GM10266 (cell line): ENCODE results near the gene RAP1A.

Experiments used
- DNase-seq: peaks from one replicate; pipeline ENCODE4 v3.0.0; 2012; ENCODE audit errors: extremely low spot score
- CTCF ChIP-seq: IDR thresholded peaks from 2 replicates; pipeline ENCODE4 v1.5.1; 2012; ENCODE audit warnings: mild to moderate bottlenecking, low read depth; ENCODE audit not compliant: control insufficient read depth, insufficient read depth; ENCODE audit errors: missing control alignments

The RAP1A gene

GRCh38 chr1:111750856-111751255, 131.3 kb downstream of the RAP1A start:
- TF ChIP-seq CTCF = no peak
- no peak for DNase-seq

GRCh38 chr1:111751906-111752575, 132.5 kb downstream of the RAP1A start:
- no peak for TF ChIP-seq CTCF

GRCh38 chr1:111754984-111755330, 135.4 kb downstream of the RAP1A start:
- TF ChIP-seq CTCF = no peak
- DNase-seq = peak; percentile 35

More at GRCh38 chr1:111751906-111752575, 132.5 kb downstream of the RAP1A start:
- no peak for DNase-seq

GRCh38 chr1:111755331-111756123, 135.9 kb downstream of the RAP1A start, which contains the start of gene DDX20:
DDX20 (plus strand) TSS chr1:111755901; CDS start chr1:111755925, 24 bp downstream.
- DNase-seq = peak; percentile 96
- peak; percentile 92 for TF ChIP-seq CTCF

GRCh38 chr1:111756124-111756513, 136.5 kb downstream of the RAP1A start:
- DNase-seq = no peak
- no peak for TF ChIP-seq CTCF

GRCh38 chr1:111758373-111758772, 138.8 kb downstream of the RAP1A start:
- no peak for DNase-seq
- peak; percentile 3 for TF ChIP-seq CTCF

GRCh38 chr1:111761717-111762116, 142.1 kb downstream of the RAP1A start:
- DNase-seq = no peak
- no peak for TF ChIP-seq CTCF
